SW 1271 (cell line): ENCODE data around the gene VSNL1.

Experiments used
- DNase-seq, 2 experiments: peaks; one replicate each; lab custom pipeline; 2025; lab: John Stamatoyannopoulos, UW

The VSNL1 gene

DNA sequence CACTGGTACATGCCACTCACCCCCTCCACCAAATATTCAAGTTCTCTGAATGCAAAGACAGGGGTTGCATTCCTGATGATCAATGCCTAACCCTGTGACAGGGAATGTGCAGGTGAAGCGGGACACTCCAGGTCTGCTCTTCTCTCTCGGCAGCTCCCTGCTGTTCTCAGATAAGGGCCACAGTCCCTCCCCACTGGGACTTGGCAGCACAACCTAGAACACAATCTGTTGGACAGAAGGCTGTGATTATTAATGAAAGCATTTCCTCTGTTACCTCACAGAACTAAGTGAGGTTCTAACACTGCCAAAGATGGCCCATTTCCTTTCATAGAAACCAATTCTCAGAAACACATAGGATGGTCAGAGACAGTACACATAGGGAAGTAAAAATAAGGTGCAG, 42.7 kb downstream of the VSNL1 start:
- no peak for DNase-seq

DNA sequence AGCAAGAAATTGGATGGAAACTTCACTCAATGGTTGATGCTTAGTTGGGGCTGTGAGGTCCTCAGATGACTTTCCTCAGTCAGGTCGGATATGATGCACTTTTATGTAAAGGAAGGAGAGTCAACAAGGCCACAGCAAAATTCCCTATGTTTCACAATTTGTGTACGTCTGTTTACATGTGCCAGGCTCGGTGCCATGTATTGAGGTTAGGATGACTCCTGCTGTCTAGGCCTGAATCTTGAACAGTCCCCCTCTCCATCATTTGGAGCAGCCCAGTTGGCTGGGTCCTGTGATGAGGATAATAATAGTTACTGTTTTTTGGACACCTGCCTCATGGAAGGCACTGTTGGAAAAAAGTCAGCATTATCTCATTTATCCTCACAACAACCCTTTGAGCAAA, 43.1 kb downstream of the VSNL1 start:
- no peak for DNase-seq

DNA sequence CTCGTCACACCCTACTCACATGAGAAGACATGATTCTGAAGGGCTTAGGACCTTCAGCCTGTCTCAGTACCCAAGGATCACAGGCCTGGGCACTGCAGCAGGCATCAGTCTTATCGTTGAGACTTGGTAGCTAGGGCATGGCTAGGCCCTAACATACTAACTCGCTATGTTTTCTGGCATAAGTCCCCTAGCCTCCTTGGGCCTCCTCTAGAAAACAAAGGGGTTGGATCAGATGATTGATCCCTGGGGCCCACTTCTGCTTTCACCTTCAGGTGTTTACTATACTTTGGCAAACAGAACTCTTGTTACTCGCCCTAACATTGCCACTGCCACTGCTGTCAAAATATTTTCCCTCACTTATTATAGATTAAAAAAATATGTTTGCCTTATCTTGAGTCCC, 44.2 kb downstream of the VSNL1 start:
- DNase-seq: no peak

DNA sequence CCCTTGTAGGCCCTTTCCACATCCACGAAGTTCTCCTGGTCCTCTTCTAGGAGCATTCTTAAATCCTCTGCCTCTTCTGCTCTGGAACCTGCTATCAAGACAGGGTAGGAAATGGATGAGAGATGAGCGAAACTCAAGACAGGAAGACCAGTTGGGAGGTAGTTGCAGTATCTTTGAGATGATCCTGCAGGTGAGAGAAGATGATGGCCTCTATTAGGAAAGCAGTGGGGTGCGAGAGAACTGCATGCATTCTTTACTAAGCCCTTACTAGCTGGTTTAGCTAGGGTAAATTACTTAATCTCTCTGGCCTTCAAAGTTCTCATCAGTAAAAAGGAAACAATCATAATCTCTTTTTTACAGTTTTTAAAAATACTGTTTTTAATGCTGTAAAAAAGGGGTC, 47.0 kb downstream of the VSNL1 start:
- DNase-seq: no peak

DNA sequence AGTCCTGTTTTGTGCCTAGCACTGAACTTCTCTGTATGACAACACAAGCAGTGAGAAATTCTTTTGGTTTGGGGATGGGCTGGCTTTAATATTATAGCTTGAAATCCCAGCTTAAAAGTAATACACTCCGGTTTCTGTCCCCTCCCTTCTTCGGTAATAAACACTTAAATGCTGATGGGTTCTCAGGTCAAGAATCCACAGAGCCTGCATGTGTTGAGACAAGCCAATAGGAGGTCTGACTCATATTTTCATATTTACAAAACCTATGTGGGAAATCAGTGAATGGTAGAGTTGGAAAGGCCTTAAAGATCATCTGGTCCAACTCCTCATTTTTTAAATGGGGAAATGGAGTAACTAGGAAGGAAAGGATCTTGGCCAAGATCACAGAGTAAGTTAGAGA, 47.5 kb downstream of the VSNL1 start:
- DNase-seq: no peak

DNA sequence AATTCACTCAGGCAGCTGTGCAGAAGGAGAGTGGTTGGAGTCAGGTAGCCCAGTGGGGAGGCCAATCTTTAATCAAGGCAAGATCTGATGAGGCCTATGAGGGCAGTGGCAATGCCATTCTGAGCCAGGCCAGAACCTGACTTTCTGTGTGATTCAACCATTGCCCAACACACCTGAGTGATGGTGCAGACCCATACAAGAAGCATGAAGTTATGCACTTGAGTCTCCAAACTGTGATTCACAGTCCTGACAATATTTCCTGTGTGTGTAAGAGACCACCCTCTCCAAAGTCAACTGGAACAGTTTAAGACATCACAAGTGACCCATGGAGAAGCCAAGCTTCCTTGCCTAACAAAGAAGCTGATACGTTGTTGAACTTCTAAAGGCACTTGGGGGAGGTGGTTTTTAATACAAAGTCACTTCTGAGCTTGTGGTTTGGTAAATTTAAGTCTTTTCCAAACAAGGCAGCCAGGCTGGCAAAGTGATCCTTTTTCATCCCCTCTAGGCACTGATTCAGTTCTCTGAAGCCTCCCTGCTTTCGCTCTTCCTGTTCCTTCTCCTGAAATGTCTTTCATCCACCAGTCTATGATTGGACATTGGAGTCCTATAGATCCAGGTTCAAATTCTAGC, 49.0 kb downstream of the VSNL1 start:
- no peak for DNase-seq

DNA sequence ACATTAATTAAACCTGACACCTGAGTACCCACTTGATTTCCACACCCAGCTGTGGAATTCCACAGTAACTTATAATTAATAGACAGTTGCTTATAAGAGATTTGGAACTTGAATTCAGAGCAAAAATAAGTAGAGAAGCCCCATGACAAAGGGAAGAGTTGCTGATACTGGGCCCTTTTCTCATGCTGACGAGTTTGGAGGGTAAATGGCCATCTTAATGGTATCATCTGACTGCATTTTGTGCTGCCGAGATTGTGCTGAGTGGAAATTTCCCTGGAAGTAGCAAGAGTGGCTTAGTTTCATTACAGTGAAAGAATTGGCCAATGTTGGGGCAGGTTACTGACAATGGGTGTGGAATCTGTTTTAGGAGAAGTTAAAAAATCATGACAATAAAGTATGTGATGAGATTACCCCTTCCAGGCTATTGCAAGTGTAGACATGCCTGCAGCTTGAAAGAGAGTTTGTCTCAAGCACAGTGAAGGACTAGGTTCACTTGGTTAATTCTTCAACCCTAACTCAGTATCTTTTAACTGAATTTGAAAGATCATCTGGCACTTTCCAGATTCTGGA, 49.9 kb downstream of the VSNL1 start:
- no peak for DNase-seq

DNA sequence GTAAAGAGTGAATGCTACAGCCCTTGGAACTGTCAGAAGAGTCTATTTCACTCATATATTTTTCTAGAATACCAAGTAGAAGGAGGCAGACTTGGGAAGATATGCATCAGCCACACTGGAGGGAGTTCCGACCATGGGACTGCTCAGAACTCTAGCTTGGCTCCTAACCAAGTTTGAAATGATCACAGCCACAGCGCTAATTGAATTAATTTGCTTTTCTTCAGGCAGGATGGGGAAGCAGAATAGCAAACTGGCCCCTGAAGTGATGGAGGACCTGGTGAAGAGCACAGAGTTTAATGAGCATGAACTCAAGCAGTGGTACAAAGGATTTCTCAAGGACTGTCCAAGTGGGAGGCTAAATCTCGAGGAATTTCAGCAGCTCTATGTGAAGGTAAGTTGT, 51.4 kb downstream of the VSNL1 start:
- DNase-seq: no peak

DNA sequence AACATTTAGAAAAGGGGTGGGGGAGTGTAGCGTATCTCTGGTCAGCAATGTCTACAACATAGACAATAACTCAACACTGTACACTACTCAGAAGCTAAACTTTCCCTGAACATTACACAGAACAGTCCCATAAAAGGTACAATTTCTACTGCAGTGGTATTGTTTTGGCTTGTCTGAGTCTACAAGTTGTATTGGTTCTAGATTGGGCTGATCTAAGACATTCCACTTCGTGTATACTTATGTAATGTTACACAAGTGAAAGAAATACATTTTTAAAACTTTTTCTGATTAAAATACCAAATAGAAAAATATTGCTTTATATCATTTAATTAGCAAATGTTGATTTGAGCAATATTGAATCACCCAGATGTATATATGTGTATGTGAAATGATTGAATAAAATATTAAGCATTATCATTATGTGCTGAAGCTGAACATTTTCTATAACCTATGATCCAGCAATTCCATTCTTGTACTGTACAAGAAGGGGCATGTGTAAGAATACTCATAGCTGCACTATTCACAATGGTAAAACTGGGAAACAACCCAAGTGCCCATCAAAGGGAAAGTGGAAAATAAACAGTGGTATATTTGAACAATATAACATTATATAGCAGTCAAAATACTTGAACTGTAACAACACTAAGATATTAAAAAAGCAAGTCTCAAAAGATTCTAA, 52.4 kb downstream of the VSNL1 start:
- no peak for DNase-seq

DNA sequence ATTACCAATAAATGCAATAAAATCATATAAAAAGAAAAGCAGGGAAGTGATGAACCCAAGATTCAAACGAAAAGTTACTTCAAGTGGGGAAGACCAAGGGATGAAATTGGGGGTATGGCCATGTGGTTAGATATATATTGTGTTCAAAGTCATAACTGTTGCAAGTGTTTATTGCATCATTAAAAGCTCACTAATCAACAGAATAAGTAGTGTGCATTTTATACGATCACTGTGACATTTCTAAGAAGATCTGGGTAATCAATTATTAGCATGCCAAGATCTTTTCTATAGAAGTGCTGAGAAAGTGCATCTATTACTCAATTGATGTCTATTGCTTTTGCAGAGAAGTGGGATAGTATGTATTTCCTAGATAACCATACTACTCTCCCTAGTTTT, 52.9 kb downstream of the VSNL1 start:
- no peak for DNase-seq

DNA sequence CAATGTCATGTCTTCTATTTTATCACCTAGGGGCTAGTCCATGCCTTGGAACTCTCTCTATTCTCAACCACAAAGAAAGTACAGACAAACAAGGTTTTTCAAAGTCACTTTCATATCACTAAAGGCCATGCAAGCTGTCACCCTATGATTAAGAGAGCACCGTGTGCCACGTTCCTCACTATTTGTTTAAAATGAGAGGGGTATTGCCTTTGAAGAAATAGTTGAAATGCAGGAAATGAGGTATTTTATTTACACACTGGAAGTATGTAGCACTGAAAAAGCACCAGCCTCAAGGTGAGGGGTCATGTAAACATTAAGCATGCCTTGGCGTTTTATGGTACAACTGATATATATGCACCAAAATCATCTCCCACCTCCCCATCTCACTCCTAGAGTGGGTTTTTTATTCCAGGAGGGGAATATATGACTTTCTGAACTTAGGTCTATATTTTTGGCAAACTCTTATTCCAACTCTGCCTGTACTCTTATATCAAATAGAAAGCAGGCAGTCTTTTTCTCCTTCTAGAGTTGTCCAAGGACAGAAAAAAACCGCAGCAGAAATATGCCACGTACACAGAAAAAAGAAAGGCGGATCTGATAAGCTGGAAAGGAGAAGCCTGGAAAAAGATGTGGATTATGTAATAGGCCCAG, 53.5 kb downstream of the VSNL1 start:
- no peak for DNase-seq

DNA sequence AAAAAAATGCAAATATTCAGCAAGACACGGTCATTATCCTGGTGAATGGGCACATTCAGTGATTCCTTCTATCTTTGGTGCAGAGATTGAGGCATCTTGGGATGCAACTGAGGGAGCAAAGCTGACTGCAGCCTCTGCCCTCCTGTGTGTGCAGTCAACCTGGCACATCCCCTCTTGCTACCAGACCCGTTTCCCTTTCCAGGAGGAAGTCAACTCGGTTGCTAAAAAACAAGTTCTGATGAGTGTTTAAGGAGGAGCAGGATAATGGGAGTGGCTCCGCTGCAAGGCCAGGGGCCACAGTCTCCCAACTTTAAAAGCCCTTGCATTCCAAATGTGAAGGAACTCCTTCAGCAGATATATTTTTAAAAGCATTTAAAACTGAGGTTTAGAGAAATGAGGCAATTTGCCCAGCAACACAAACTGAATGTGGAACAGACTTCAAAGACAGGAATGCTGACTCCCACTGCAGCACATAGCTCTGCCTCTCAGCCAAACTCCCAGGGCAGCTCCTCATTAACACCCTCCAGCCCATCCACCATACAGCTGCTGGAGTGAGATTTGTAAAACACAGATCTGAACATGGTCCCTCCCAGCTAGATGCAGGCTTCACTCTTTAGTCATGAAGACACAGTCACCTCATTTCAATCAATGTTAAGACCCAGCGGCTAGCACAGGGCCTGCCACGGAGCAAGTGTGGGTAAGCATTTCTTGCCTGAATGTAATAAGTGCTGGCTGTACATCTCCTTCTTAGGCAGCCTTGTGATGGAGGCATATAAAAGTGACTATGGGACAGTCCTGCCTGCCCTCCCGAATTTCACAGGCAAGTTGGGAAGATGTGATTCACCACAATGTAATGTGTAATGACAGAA, 54.3 kb downstream of the VSNL1 start:
- DNase-seq: no peak

DNA sequence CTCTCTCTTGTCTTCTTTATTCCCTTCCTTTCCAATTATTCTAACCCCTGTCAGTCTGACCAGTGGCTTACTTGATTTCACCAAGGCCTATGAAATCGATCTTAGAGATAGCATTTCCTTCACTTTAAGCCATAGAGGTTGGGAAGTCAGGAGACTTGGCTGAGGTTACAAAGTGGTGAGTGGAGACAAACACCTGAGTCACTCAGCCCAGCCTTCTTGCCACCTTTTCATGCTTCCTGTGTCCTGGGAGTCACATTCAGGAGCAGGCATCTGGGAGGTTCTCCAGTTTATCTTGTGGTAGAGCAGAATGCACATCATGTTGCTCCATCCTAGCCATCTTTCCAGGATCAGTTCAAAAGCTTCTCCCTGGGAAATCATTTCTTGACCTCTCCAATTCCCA, 59.1 kb downstream of the VSNL1 start:
- no peak for DNase-seq

DNA sequence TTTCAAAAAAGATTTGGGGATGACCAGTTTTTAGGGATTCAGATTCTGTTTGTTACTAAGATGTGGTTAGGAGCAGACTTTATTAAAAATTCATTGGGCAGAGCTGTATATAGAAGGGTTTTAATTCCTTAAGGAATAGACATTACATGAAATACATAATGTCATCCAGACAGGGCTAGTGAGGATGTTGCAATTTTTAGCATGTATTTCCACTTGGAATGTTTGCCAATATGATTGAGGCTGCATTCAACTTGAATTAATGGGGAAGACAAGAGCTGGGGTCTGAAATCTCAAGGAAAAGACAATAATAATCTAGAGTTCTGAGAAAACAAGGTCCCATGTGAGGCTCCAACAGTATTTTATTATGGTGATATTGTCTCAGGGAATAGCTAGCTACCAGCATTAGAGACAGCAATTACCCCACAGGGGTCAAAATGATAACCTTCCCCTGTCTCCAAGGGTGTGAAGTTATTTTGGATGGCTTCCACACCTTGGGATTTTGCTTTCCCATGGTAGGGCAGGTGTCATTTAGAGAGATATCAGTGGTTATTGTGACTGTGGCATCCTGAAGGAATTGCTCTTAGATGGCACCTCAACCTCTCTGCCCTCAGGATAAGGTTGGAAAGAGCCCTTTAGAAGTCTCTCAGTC, 60.2 kb downstream of the VSNL1 start:
- no peak for DNase-seq

DNA sequence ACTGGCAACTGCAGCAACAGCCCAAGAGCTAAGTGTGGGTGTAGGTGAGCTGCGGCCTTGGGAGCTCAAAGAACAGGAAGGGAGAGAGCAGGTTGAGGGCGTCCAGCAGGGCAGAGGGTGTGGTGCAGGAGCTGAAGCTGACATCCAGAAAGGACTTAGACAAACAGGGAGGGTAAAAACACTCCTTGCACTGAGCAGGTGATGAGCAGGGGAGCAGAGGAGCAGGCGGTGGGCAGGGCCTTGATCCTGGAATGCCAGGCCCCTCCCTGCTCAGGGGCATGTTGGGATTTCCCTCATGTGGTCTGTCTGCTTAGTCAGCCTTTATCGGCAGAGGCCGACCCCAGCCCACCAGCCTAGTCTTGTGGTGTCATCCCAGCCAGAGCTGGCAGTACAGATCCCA, 63.6 kb downstream of the VSNL1 start:
- DNase-seq: no peak

DNA sequence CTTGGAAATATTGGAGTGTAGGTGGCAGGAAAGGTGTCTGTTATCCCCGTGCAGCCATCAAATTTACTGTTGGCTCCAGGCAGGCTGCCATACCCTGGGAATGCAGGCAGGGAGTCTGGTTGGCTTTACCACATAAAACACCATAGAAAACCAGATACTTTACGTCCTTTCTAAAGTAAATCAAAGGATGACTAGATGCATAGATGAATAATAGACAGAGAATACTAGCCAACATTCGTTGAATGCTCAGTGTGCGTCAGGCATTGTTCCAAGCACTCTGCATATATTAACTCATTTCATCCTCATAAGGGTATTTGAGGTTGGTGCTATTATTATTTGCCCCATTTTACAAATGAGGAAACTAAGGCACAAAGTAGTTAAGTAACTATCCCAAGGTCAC, 65.2 kb downstream of the VSNL1 start:
- no peak for DNase-seq

DNA sequence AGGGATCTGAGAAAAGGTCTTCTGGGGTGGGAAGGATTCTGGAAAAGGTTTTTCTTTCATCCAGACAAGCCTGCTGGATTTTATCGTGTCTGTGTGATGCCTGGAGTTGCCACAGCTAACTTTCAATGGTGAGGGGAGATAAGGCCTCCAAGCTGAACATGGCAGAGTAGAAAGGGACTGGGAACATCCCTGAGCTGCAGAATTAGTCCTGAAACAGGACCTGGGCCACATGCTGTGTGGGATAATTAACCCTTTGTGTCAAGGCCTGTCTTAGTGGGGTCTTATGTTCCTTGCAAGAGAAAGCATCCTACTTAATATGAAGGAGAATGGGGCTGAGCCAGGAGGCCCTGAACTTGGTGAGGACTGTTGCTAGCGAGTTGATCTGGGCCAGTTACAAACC, 66.4 kb downstream of the VSNL1 start:
- DNase-seq: no peak

DNA sequence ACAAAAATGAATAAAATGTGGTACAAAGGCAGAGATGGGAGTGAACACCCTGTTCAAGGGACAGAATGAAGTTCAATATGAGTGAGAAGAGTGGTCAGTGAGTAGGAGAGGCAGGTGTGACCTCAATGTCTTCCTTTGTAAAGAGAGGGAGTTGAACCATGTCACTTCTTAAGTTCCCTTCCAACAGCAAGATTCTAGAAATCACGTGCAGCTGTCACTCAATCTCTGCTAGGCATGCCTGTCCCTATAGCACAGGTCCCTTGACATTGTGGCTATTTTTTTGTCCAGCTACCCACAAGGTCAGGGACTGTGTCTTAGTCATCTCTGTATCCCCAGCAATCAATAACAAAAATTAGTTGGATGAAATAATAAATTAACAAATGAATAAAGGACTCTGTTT, 66.9 kb downstream of the VSNL1 start:
- no peak for DNase-seq

DNA sequence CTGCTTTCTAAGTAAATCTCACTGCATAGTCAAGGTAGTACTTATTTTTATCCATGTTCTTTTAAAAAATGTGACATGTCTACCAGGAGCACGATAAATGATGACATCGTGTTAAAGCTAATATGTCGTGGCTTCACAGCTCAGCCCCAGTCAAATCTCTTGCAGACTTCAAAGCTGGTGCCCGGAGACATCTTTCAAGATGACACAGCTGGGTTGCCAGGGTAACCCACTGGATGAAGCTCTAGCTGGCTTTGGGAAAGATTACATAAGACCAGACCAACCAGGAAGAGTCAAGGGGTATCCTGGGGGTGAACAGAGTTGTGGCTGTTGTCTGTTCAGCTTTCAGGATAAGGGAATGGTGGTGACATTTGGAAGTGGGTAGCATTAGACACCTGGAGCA, 67.8 kb downstream of the VSNL1 start:
- DNase-seq: no peak

DNA sequence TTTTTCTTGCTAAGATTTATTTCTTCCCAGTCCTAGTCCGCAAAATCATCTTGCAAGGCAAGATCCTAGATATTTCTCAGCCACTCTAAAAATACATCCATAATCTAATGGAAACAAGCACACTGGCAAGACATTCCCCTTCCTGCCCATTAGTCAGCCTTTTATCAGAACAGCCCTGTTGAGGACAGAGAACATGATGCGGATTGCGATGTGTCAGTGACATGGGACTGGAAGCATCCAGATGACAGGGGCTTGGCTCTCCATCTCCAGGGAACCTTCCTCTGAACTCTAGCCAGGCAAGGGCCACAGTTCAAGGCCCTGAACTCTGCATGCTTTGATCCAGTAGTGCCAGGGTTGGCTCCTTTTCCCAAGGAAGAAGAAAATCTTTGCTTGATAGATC, 70.0 kb downstream of the VSNL1 start:
- DNase-seq: no peak

DNA sequence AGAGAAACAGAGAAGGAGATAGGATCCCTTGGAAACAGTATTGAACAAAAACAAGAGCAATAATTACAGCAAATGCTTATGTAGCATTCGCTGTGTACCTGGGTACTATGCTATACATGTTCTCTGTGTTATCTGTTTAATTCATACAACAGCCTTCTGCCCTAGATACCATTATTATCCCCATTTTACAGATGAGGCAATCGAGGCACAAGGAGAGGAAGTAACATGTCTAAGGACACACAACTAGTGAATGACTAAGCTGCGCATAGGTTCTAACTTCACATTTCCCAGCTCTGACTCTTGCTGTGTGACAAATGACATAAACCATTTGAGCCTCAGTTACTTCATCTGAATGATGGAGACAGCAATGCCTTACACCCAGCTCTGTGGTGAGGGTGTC, 70.5 kb downstream of the VSNL1 start:
- no peak for DNase-seq
